GM12865 (cell line): ENCODE data around the gene HBP1.

Experiments used
- DNase-seq: peaks from one replicate; pipeline ENCODE4 v3.0.0; 2010; ENCODE audit warnings: low read depth
- H3K4me3 ChIP-seq: 2 replicates; pipeline ENCODE4 v1.5.1; 2011; ENCODE audit warnings: mild to moderate bottlenecking, low read depth, low read length, control low read depth
- TF ChIP-seq, protein P1 (sequence below): IDR thresholded peaks from 2 replicates; pipeline ENCODE4 v1.5.1; 2011; ENCODE audit warnings: low read length, control low read depth, low read depth, inconsistent platforms; ENCODE audit not compliant: insufficient read depth; ENCODE audit errors: missing control alignments

The HBP1 gene

GRCh38 chr7:107172276-107173032 lies 3.7 kb downstream of the HBP1 start:
- no peak overlapping the region for H3K4me3 ChIP-seq
- DNase-seq, result no peak
- TF ChIP-seq, protein P1, sequence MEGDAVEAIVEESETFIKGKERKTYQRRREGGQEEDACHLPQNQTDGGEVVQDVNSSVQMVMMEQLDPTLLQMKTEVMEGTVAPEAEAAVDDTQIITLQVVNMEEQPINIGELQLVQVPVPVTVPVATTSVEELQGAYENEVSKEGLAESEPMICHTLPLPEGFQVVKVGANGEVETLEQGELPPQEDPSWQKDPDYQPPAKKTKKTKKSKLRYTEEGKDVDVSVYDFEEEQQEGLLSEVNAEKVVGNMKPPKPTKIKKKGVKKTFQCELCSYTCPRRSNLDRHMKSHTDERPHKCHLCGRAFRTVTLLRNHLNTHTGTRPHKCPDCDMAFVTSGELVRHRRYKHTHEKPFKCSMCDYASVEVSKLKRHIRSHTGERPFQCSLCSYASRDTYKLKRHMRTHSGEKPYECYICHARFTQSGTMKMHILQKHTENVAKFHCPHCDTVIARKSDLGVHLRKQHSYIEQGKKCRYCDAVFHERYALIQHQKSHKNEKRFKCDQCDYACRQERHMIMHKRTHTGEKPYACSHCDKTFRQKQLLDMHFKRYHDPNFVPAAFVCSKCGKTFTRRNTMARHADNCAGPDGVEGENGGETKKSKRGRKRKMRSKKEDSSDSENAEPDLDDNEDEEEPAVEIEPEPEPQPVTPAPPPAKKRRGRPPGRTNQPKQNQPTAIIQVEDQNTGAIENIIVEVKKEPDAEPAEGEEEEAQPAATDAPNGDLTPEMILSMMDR, result no peak

GRCh38 chr7:107173191-107173590 lies 4.4 kb downstream of the HBP1 start:
- TF ChIP-seq, protein P1, result no peak
- peak overlapping the region; percentile 24; the same call in 1 of the 2 replicates for H3K4me3 ChIP-seq
- no peak for DNase-seq

- peak; percentile 66 for DNase-seq
- H3K4me3 ChIP-seq, result peak overlapping the region; percentile 24; the same call in 1 of the 2 replicates
- TF ChIP-seq, protein P1, result no peak
Observed at GRCh38 chr7:107173691-107174406, 5.0 kb downstream of the HBP1 start.

DNA sequence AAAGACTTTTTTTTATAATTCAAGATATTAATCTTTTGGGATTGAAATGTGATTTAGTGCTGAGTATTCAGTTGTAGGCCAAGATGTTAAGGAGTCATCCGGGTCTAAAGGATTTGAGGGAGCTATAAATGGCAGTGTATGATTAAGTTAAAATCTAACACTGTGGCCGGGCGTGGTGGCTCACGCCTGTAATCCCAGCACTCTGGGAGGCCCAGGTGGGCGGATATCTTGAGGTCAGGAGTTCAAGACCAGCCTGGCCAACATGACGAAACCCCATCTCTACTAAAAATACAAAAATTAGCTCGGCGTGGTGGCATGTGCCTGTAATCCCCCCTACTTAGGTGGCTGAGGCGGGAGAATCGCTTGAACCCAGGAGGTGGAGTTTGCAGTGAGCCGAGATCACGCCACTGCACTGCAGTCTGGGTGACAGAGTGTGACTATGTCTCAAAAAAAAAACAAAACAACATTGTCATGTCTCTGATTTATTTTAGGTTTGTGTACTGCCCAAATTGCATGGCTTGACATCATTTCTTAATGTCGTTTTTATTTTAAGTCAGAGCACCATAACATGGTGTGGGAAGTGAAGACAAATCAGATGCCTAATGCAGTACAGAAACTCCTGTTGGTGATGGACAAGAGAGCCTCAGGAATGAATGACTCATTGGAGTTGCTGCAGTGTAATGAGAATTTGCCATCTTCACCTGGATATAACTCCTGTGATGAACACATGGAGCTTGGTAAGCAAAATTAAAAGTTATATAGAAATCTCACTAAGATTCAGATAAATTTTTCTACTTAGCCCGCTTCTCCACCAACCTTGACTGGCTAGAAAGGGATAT lies 10.7 kb downstream of the HBP1 start:
- H3K4me3 ChIP-seq, result no peak overlapping the region

GRCh38 chr7:107180378-107180777 lies 11.6 kb downstream of the HBP1 start:
- TF ChIP-seq, protein P1, result no peak
- no peak overlapping the region for H3K4me3 ChIP-seq
- peak; percentile 24 for DNase-seq

More for the DNA sequence above, 10.7 kb downstream of the HBP1 start:
- no peak for DNase-seq
- TF ChIP-seq, protein P1, result no peak

DNA sequence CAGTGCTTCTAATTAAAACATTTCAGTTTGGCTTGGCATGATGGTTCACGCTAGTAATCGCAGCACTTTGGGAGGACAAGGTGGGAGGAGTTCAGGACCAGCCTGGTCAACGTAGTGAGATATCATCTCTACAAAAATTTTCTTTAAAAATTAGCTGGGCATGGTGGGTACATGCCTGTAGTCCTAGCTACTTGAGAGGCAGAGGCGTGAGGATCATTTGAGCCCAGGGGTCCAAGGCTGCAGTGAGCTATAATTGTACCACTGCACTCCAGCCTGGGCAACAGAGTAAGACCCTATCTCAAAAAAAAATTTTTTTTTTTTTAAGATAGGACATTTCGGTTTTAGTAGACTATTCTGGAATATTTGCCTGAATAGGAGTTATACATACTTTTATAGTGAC lies 12.4 kb downstream of the HBP1 start:
- TF ChIP-seq, protein P1, result no peak
- H3K4me3 ChIP-seq, result no peak overlapping the region
- no peak for DNase-seq
